Hepatocyte (in vitro differentiated cells): Measurements from ENCODE around the gene POLR1B.

Experiments
- CTCF ChIP-seq: fragments of 200-600 bp; sonication (generic); IDR thresholded peaks from 2 replicates; pipeline ENCODE4 v1.5.1; 2016; ENCODE audit warnings: antibody characterized with exemption, mild to moderate bottlenecking; ENCODE audit not compliant: poor library complexity
- EZH2 ChIP-seq: fragments of 200-600 bp; sonication (generic); IDR thresholded peaks from 2 replicates; pipeline ENCODE4 v1.6.1; 2016; ENCODE audit warnings: antibody characterized with exemption, mild to moderate bottlenecking, borderline replicate concordance
- EZH2phosphoT487 ChIP-seq: fragments of 200-600 bp; sonication (generic); IDR thresholded peaks from one replicate; pipeline ENCODE4 v1.6.1; 2018; ENCODE audit warnings: antibody characterized with exemption, mild to moderate bottlenecking, low read depth, moderate library complexity; ENCODE audit not compliant: unreplicated experiment, severe bottlenecking

- TF ChIP-seq CTCF (no peak), EZH2 (no peak), EZH2phosphoT487 (no peak)
These were observed 1.4 kb upstream of the POLR1B start for GRCh38 chr2:112540906-112541305.
